HepG2 (cell line): Measurements from ENCODE around the gene ZBTB26. TPM values are rescaled to one million over a fixed set of nuclear protein-coding genes. Genes with fewer than 3 reads are reported as not detected.

Experiments used
- ATAC-seq: fragments of 200-7000 bp; cut with Tn5 transposase; 3 replicates; pipeline ENCODE4 v1.9.1; 2020; ENCODE audit warnings: mild to moderate bottlenecking, moderate library complexity
- BruUV-seq: library from RNA; stranded (reverse); fragments of 400-500 nt; replicated peaks from 2 replicates; lab custom pipeline; 2021; lab: Mats Ljungman, UMichigan
- CTCF ChIA-PET: fragments of 300-600 bp; formaldehyde crosslinking; extraction: SDS; loops from one replicate; lab custom pipeline; 2021; ENCODE audit warnings: low total read pairs, inconsistent platforms, low intra/inter-chr PET ratio; lab: Yijun Ruan, JAX
- POLR2A ChIA-PET: fragments of 350-600 bp; sonication (Branson Sonifier 250); formaldehyde crosslinking; loops from one replicate; lab custom pipeline; 2020; ENCODE audit warnings: antibody characterized with exemption, inconsistent platforms; lab: Yijun Ruan, JAX
- DNase-seq: peaks from one replicate; pipeline ENCODE4 v3.0.0-alpha.2; 2015; ENCODE audit warnings: low spot score
- FAIRE-seq: peaks from 3 replicates; lab custom pipeline; 2011; peaks lifted over from hg19 to GRCh38; lab: Jason Lieb, UNC
- H2AFZ ChIP-seq: one replicate; pipeline ENCODE4 v1.6.1; 2011; ENCODE audit warnings: low read length, inconsistent platforms
- H3K27ac ChIP-seq: fragments of 300-600 bp; 3 replicates; pipeline ENCODE4 v1.8.0; 2011; ENCODE audit warnings: mixed run types, mild to moderate bottlenecking, mixed read lengths, low read length, inconsistent platforms; ENCODE audit not compliant: insufficient read depth; ENCODE audit errors: extremely low read length
- H3K27me3 ChIP-seq, 2 experiments: fragments of 200-600 bp in 1 of 2; 2 replicates in 1 of 2; 3 replicates in 1 of 2; pipeline versions ENCODE4 v1.6.0 to v1.8.0; 2011; ENCODE audit warnings: low read length in 2 of 2, mild to moderate bottlenecking in 2 of 2, moderate library complexity in 2 of 2, inconsistent platforms in 1 of 2; ENCODE audit not compliant: insufficient read depth in 2 of 2, control insufficient read depth in 1 of 2
- H3K36me3 ChIP-seq, 2 experiments: fragments of 200-600 bp in 1 of 2; replicated peaks in 1 of 2; 2 replicates in 1 of 2; 3 replicates in 1 of 2; pipeline versions ENCODE4 v1.5.1 to v1.8.0; 2011; ENCODE audit warnings: low read length in 2 of 2, inconsistent platforms in 1 of 2; ENCODE audit not compliant: insufficient read depth in 2 of 2, control insufficient read depth in 1 of 2
- H3K4me1 ChIP-seq: 2 replicates; pipeline ENCODE4 v1.5.1; 2012; ENCODE audit warnings: low read length, inconsistent platforms; ENCODE audit not compliant: insufficient read depth
- H3K4me2 ChIP-seq: 2 replicates; pipeline ENCODE4 v1.6.0; 2011; ENCODE audit warnings: low read depth, low read length, inconsistent platforms
- H3K4me3 ChIP-seq, 3 experiments: fragments of 200-600 bp in 1 of 3; sonication (generic), shearing (Covaris generic) in 1 of 3; replicated peaks in 1 of 3; 2 replicates each; pipeline ENCODE4 v1.5.1; 2011 to 2016; ENCODE audit warnings: low read length in 3 of 3, inconsistent platforms in 2 of 3, low read depth in 2 of 3, mild to moderate bottlenecking in 2 of 3, control low read depth in 1 of 3, mixed read lengths in 1 of 3; ENCODE audit not compliant: insufficient read depth in 1 of 3
- H3K79me2 ChIP-seq: one replicate; pipeline ENCODE4 v1.6.1; 2011; ENCODE audit warnings: low read length, inconsistent platforms; ENCODE audit not compliant: insufficient read depth
- H3K9ac ChIP-seq: 2 replicates; pipeline ENCODE4 v1.6.0; 2011; ENCODE audit warnings: mild to moderate bottlenecking, low read depth, low read length, inconsistent platforms; ENCODE audit not compliant: insufficient read depth
- H3K9me3 ChIP-seq: 2 replicates; pipeline ENCODE4 v1.5.1; 2012; ENCODE audit warnings: mild to moderate bottlenecking, low read length
- H4K20me1 ChIP-seq: 2 replicates; pipeline ENCODE4 v1.6.0; 2011; ENCODE audit warnings: inconsistent platforms, mild to moderate bottlenecking, low read length, moderate library complexity; ENCODE audit not compliant: insufficient read depth
- CEBPZ ChIP-seq: IDR thresholded peaks from 2 replicates; pipeline ENCODE4 v1.6.1; 2012; ENCODE audit warnings: low read length, improper control_type of control experiment
- CENPX ChIP-seq: sonication (generic); formaldehyde crosslinking; IDR thresholded peaks from 2 replicates; pipeline ENCODE4 v1.9.0; 2021; ENCODE audit warnings: mild to moderate bottlenecking, missing genetic modification reagents, moderate library complexity
- ELK4 ChIP-seq: sonication (generic); formaldehyde crosslinking; IDR thresholded peaks from 2 replicates; pipeline ENCODE4 v1.9.0; 2021; ENCODE audit warnings: missing genetic modification reagents, borderline replicate concordance
- FOXP1 ChIP-seq, 2 experiments: fragments of 450-650 bp in 1 of 2; IDR thresholded peaks; 2 replicates each; pipeline ENCODE4 v1.6.1; 2017 to 2018; ENCODE audit warnings: antibody characterized with exemption in 1 of 2
- IKZF1 ChIP-seq: fragments of 450-650 bp; IDR thresholded peaks from 2 replicates; pipeline ENCODE4 v1.7.1; 2016
- KLF13 ChIP-seq: sonication (generic); formaldehyde crosslinking; IDR thresholded peaks from 2 replicates; pipeline ENCODE4 v1.4.0; 2020; ENCODE audit warnings: mild to moderate bottlenecking, missing genetic modification reagents
- SOX6 ChIP-seq, 2 experiments: fragments of 450-650 bp in 1 of 2; sonication (generic) in 1 of 2; formaldehyde crosslinking in 1 of 2; IDR thresholded peaks; 2 replicates each; pipeline versions ENCODE4 v1.4.0 to v1.6.1; 2017 to 2020; ENCODE audit warnings: antibody characterized with exemption in 1 of 2, mild to moderate bottlenecking in 1 of 2, missing genetic modification reagents in 1 of 2
- TIGD3 ChIP-seq: sonication (generic); formaldehyde crosslinking; IDR thresholded peaks from 2 replicates; pipeline ENCODE4 v1.5.1; 2020; ENCODE audit warnings: mild to moderate bottlenecking, missing genetic modification reagents, borderline replicate concordance
- ZBTB26 ChIP-seq: IDR thresholded peaks from 2 replicates; pipeline ENCODE4 v1.6.1; 2016; ENCODE audit warnings: missing compliant biosample characterization, missing genetic modification reagents, borderline replicate concordance
- ZBTB37 ChIP-seq: sonication (generic); formaldehyde crosslinking; IDR thresholded peaks from 2 replicates; pipeline ENCODE4 v1.4.0; 2020; ENCODE audit warnings: mild to moderate bottlenecking, missing genetic modification reagents
- ZNF12 ChIP-seq: sonication (generic); formaldehyde crosslinking; IDR thresholded peaks from 2 replicates; pipeline ENCODE4 v1.5.0; 2020; ENCODE audit warnings: missing genetic modification reagents
- ZNF143 ChIP-seq: sonication (generic); formaldehyde crosslinking; IDR thresholded peaks from 2 replicates; pipeline ENCODE4 v1.4.0; 2020; ENCODE audit warnings: missing genetic modification reagents
- ZNF335 ChIP-seq: sonication (generic); formaldehyde crosslinking; IDR thresholded peaks from 2 replicates; pipeline ENCODE4 v1.4.0; 2020; ENCODE audit warnings: missing genetic modification reagents
- ZNF343 ChIP-seq: sonication (generic); formaldehyde crosslinking; IDR thresholded peaks from 2 replicates; pipeline ENCODE4 v1.4.0; 2020; ENCODE audit warnings: mild to moderate bottlenecking, missing genetic modification reagents
- ZNF562 ChIP-seq: sonication (generic); formaldehyde crosslinking; IDR thresholded peaks from 2 replicates; pipeline ENCODE4 v1.8.0; 2022; ENCODE audit warnings: missing genetic modification reagents, borderline replicate concordance
- ZNF709 ChIP-seq: sonication (generic); formaldehyde crosslinking; IDR thresholded peaks from 2 replicates; pipeline ENCODE4 v1.5.0; 2020; ENCODE audit warnings: mild to moderate bottlenecking, missing genetic modification reagents
- WGBS: methylation state at CpG from one replicate; pipeline ENCODE4 v1.1.6; 2017; ENCODE audit warnings: low lambda C conversion rate; 5-methylcytosine and 5-hydroxymethylcytosine counted together
- in situ Hi-C: cut with HindIII; loops from 2 replicates; pipeline ENCODE4 v1.10.0; 2017; ENCODE audit warnings: low pct_unique_long_range_greater_than_20kb; ENCODE audit not compliant: extremely low pct_ligation_motif_present
- intact Hi-C: fragments of 100-400 bp; cut with micrococcal nuclease; formaldehyde crosslinking; loops from one replicate; pipeline ENCODE4 v1.10.0; 2022; ENCODE audit not compliant: unreplicated experiment
- polyA plus RNA-seq, 8 experiments: library from polyadenylated mRNA; depleted of rRNA in 3 of 8; stranded (reverse) in 7 of 8; unstranded in 1 of 8; fragments of >200 nt; fragmentation: Illumina TruSeq in 4 of 8; extraction: Trizol in 4 of 8; gene quantifications; 2 replicates each; pipeline versions ENCODE4 v1.2.1 to v1.2.3, GENCODE V29; 2011 to 2016; ENCODE audit warnings: low read depth in 4 of 8, missing spikeins in 1 of 8, mixed read lengths in 1 of 8; ENCODE audit not compliant: insufficient read depth in 1 of 8
- total RNA-seq, 5 experiments: library from RNA; depleted of rRNA; stranded (reverse); fragments of >200 nt; fragmentation: Illumina TruSeq; extraction: Trizol; gene quantifications; 2 replicates each; pipeline ENCODE4 v1.2.3, GENCODE V29; 2016; ENCODE audit warnings: low read depth in 1 of 5

The ZBTB26 gene
- total and polyA plus RNA-seq, 2 of the 13 experiments (the other 11 are each of a cell fraction or from before 2014, with no cell fraction given): 4.5 to 8.6 TPM

- DNase-seq (no peak), ATAC-seq (no peak), FAIRE-seq (no peak)
- no peak overlapping the region for H3K27ac ChIP-seq
- H3K36me3 ChIP-seq: peaks cover 4 to 26% of the 10 kb centered on the region in 2 experiments; a peak in 3 of 5 replicates
- no peak overlapping the region for H2AFZ ChIP-seq
- no peaks in the 10 kb centered on the region for H3K9me3 ChIP-seq
- no peaks in the 10 kb centered on the region for H3K27me3 ChIP-seq
- no peak overlapping the region for H3K4me2 ChIP-seq
- no peak overlapping the region for H3K4me3 ChIP-seq
- WGBS: 64% methylated on average over 2 of the region's 2 CpGs
- in situ Hi-C loops: no loop called here
- ChIA-PET POLR2A (no interaction called here), CTCF (no interaction called here)
- H3K4me1 ChIP-seq: no peaks in the 10 kb centered on the region
- no peaks in the 10 kb centered on the region for H4K20me1 ChIP-seq
- intact Hi-C loops: no loop called here
- no peak overlapping the region for H3K9ac ChIP-seq
- no TSS peak for BruUV-seq
- peaks cover under 1% of the 10 kb centered on the region for H3K79me2 ChIP-seq
- TF ChIP-seq ZNF12 (no peak), ZNF143 (CRISPR knock-in tag) (no peak), CEBPZ (no peak), KLF13 (CRISPR knock-in tag) (no peak), TIGD3 (CRISPR knock-in tag) (no peak), ELK4 (CRISPR knock-in tag) (no peak), ZNF709 (no peak), ZBTB26 (CRISPR knock-in tag) (no peak), IKZF1 (no peak), CENPX (CRISPR knock-in tag) (no peak), ZNF335 (CRISPR knock-in tag) (no peak), SOX6 (IDR thresholded peaks at IDR 0.05) (no peak), SOX6 (CRISPR knock-in tag; IDR thresholded peaks at IDR 0.05) (no peak), ZNF343 (CRISPR knock-in tag) (no peak), ZNF562 (CRISPR knock-in tag) (no peak), ZBTB37 (CRISPR knock-in tag) (no peak), FOXP1 (IDR thresholded peaks at IDR 0.05) (no peak), FOXP1 (CRISPR knock-in tag; IDR thresholded peaks at IDR 0.05) (no peak)
Observed at GRCh38 chr9:122918310-122918709, 13.0 kb downstream of the ZBTB26 start.
